Esophagus squamous epithelium (tissue), 5 donors: Measurements from ENCODE around the gene PPIA. TPM values are rescaled to one million over a fixed set of nuclear protein-coding genes. Genes with fewer than 3 reads are reported as not detected.
"Not testable (repeated sequence)": the region's sequence is repeated elsewhere in the genome, so short reads cannot be mapped to it uniquely, and the experiment has no call there.

Experiments
- DNase-seq: peaks from one replicate; lab custom pipeline; 2025; lab: John Stamatoyannopoulos, UW
- H3K27ac ChIP-seq, 4 donors: fragments of 200-600 bp; sonication (generic); one replicate each; pipeline ENCODE4 v1.5.1; 2016 to 2019; ENCODE audit warnings: mild to moderate bottlenecking in 1 of 4
- H3K27me3 ChIP-seq, 4 donors: fragments of 200-600 bp; sonication (generic); 1 replicate in 3 of 4; 2 replicates in 1 of 4; pipeline versions ENCODE4 v1.5.1 to v1.6.0; 2017 to 2021; ENCODE audit warnings: antibody characterized with exemption in 1 of 4
- H3K36me3 ChIP-seq, 3 donors: fragments of 200-600 bp; sonication (generic); one replicate each; pipeline ENCODE4 v1.5.1; 2016 to 2019
- H3K4me1 ChIP-seq, 3 donors: fragments of 200-600 bp; sonication (generic); one replicate each; pipeline ENCODE4 v1.5.1; 2017 to 2019
- H3K4me3 ChIP-seq, 4 donors: fragments of 200-600 bp; sonication (generic); 1 replicate in 3 of 4; 2 replicates in 1 of 4; pipeline ENCODE4 v1.5.1; 2016 to 2019; ENCODE audit warnings: mild to moderate bottlenecking in 2 of 4, moderate library complexity in 1 of 4
- H3K9me3 ChIP-seq, 3 donors: fragments of 200-600 bp; sonication (generic); one replicate each; pipeline ENCODE4 v1.5.1; 2016 to 2019
- CTCF ChIP-seq, 6 experiments: fragments of 450-650 bp in 4 of 6; fragments of 200-600 bp in 2 of 6; sonication (generic) in 2 of 6; IDR thresholded peaks; one replicate each; pipeline ENCODE4 v1.5.1; 2016 to 2019; ENCODE audit warnings: antibody characterized with exemption in 6 of 6, mild to moderate bottlenecking in 4 of 6, moderate library complexity in 4 of 6
- POLR2A ChIP-seq, 4 donors: fragments of 450-650 bp; IDR thresholded peaks; one replicate each; pipeline ENCODE4 v1.6.1; 2017; ENCODE audit warnings: antibody characterized with exemption in 4 of 4, mild to moderate bottlenecking in 4 of 4, moderate library complexity in 3 of 4
- WGBS, 2 donors: methylation state at CpG; one replicate each; pipeline ENCODE4 v1.1.5; 2018; 5-methylcytosine and 5-hydroxymethylcytosine counted together
- intact Hi-C: fragments of 100-400 bp; cut with DNase I; formaldehyde crosslinking; loops from one replicate; pipeline ENCODE4 v1.15.0; 2022
- total RNA-seq, 4 donors: library from RNA; depleted of rRNA; stranded (reverse); fragments of >200 nt; gene quantifications; one replicate each; pipeline ENCODE4 v1.1.0, GENCODE V29; 2016
- donor health status: DM: yes; HTN: yes; CAD: no.

The PPIA gene
- total RNA-seq, 4 donors from 2014 or later: 1,726 to 3,682 (median 2,875) TPM

GRCh38 chr7:44823255-44823781, 26.8 kb downstream of the PPIA start:
- Histone ChIP-seq H3K36me3 (peaks cover 0 to 29% (median 4%) of the 10 kb centered on the region in 3 donors), H3K27me3 (no peaks in the 10 kb centered on the region), H3K4me1 (no peaks in the 10 kb centered on the region), H3K4me3 (no peak overlapping the region), H3K27ac (no peak overlapping the region), H3K9me3 (no peaks in the 10 kb centered on the region)
- 69 to 70% methylated on average over 5 of the region's 5 CpGs for WGBS, 2 donors
- DNase-seq: no peak
- intact Hi-C loops: no loop called here
- TF ChIP-seq CTCF (IDR thresholded peaks at IDR 0.05) (no peak), POLR2A (IDR thresholded peaks at IDR 0.05) (no peak)

- intact Hi-C loops: no loop called here
- DNase-seq: no peak
- H3K27ac ChIP-seq: no peak overlapping the region
Observed at GRCh38 chr7:44824894-44825526, 28.5 kb downstream of the PPIA start.

GRCh38 chr7:44827567-44827966, 31.1 kb downstream of the PPIA start:
- TF ChIP-seq CTCF (IDR thresholded peaks at IDR 0.05) (no peak), POLR2A (IDR thresholded peaks at IDR 0.05) (no peak)
- H3K4me1 ChIP-seq: no peaks in the 10 kb centered on the region
- no peaks in the 10 kb centered on the region for H3K27me3 ChIP-seq
- H3K9me3 ChIP-seq: no peaks in the 10 kb centered on the region
- H3K36me3 ChIP-seq: peaks cover 0 to 72% (median 14%) of the 10 kb centered on the region in 3 donors
- no peak overlapping the region for H3K27ac ChIP-seq
- intact Hi-C loops: no loop called here
- DNase-seq: no peak
- 84 to 93% methylated on average over 3 of the region's 3 CpGs for WGBS, 2 donors
- H3K4me3 ChIP-seq: no peak overlapping the region

More at GRCh38 chr7:44824894-44825526, 28.5 kb downstream of the PPIA start:
- WGBS, 2 donors: 81 to 88% methylated on average over 2 of the region's 2 CpGs
- TF ChIP-seq POLR2A (IDR thresholded peaks at IDR 0.05) (no peak), CTCF (IDR thresholded peaks at IDR 0.05) (no peak)
- H3K4me3 ChIP-seq: no peak overlapping the region
- no peaks in the 10 kb centered on the region for H3K4me1 ChIP-seq
- H3K27me3 ChIP-seq: no peaks in the 10 kb centered on the region
- H3K9me3 ChIP-seq: no peaks in the 10 kb centered on the region
- H3K36me3 ChIP-seq: peaks cover 0 to 46% (median 14%) of the 10 kb centered on the region in 3 donors

- intact Hi-C loops: no loop called here
- Histone ChIP-seq H3K36me3 (peaks cover 0 to 84% (median 21%) of the 10 kb centered on the region in 3 donors), H3K4me3 (no peak overlapping the region), H3K27me3 (no peaks in the 10 kb centered on the region), H3K27ac (no peak overlapping the region), H3K4me1 (peaks cover 0 to 19% (median 3%) of the 10 kb centered on the region in 3 donors), H3K9me3 (no peaks in the 10 kb centered on the region)
- TF ChIP-seq CTCF (IDR thresholded peaks at IDR 0.05): no peak
- TF ChIP-seq POLR2A (IDR thresholded peaks at IDR 0.05): no peak
- 70 to 78% methylated on average over 2 of the region's 2 CpGs for WGBS, 2 donors
- DNase-seq: no peak
Observed at GRCh38 chr7:44838751-44839150, 42.3 kb downstream of the PPIA start.

GRCh38 chr7:44842675-44843074, 46.2 kb downstream of the PPIA start:
- intact Hi-C loops, H3K27me3 ChIP-seq, H3K4me3 ChIP-seq, DNase-seq, H3K27ac ChIP-seq, H3K9me3 ChIP-seq: not testable (repeated sequence)
- WGBS, 2 donors: 75 to 90% methylated on average over 4 to 8 of the region's 8 CpGs
- Histone ChIP-seq H3K4me1 (peaks cover 0 to 51% (median 7%) of the 10 kb centered on the region in 3 donors), H3K36me3 (peaks cover 0 to 47% (median 13%) of the 10 kb centered on the region in 3 donors)

GRCh38 chr7:44843440-44843839, 47.0 kb downstream of the PPIA start:
- H3K9me3 ChIP-seq, H3K4me3 ChIP-seq, intact Hi-C loops, H3K27me3 ChIP-seq, DNase-seq, H3K27ac ChIP-seq: not testable (repeated sequence)
- Histone ChIP-seq H3K36me3 (peaks cover 0 to 39% (median 13%) of the 10 kb centered on the region in 3 donors), H3K4me1 (peaks cover 0 to 51% (median 7%) of the 10 kb centered on the region in 3 donors)
- 94% methylated on average over 5 of the region's 5 CpGs for WGBS, 2 donors
